Measurements from ENCODE around the gene RNASE11. TPM values are rescaled to one million over a fixed set of nuclear protein-coding genes. Genes with fewer than 3 reads are reported as not detected.

Gene RNASE11
- total and polyA plus RNA-seq, 2 donors (not counting 3 experiments of a cell fraction or from before 2014, with no cell fraction given) = not detected

DNA sequence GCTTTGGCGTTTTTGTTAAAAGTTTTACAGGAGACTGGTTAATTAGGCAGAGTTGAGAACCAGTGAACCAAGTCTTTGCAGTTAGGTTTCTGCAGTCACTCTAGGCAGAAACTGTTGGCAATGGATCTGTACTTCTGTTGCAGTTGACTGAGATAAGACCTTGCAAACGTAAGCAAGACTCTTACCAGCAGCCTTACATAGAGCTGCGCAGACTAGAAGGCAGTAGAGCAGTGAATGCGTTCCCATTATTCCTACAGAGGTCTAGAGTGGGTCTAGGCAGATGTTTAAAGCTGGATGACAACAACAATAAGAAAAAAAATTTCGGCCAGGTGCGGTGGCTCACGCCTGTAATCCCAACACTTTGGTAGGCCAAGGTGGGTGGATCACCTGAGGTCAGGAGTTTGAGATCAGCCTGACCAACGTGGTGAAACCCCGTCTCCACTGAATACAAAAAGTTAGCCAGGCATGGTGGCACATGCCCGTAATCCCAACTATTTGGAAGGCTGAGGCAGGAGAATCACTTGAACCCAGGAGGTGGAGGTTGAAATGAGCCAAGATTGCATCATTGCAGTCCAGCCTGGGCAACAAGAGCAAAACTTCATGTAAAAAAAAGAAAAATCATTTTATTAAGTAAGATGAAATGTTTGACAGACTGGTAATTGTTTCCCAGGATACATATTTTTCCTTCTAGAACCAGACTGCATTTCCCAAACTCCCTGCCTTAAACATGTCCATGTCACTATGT is 39.2 kb downstream of the RNASE11 start:
- intact Hi-C loops (cut with micrococcal nuclease) (no loop called here), dilution Hi-C loops (cut with MboI; ENCODE audit: extremely low pct_ligation_motif_present, low sequenced_read_pairs) (loop anchor here (10.0 kb wide), 1 partner anchor 194 kb away; no protein-coding TSS in a partner anchor)
- no peak overlapping the region for H2AFZ ChIP-seq (ENCODE audit: low read depth, low read length)
- no peaks in the 10 kb centered on the region for H3K36me3 ChIP-seq (ENCODE audit: control insufficient read depth in 2 of 2, extremely low read depth in 1 of 2, insufficient read depth in 2 of 2, low read length in 2 of 2)
- no TSS peak for BruUV-seq (replicated peaks)
- H3K27ac ChIP-seq (ENCODE audit: insufficient read depth, low read depth, low read length) = no peak overlapping the region
- CTCF ChIA-PET = no interaction called here
- H3K4me3 ChIP-seq (replicated peaks in 1 of 3; ENCODE audit: insufficient read depth in 1 of 3, low read depth in 1 of 3, low read length in 3 of 3) = no peak overlapping the region
- peaks cover 2 to 4% of the 10 kb centered on the region in 2 experiments for H3K27me3 ChIP-seq (ENCODE audit: control insufficient read depth in 2 of 2, insufficient read depth in 2 of 2, low read length in 2 of 2)
- no peaks in the 10 kb centered on the region for H3K4me1 ChIP-seq (ENCODE audit: control insufficient read depth, extremely low read depth, insufficient read depth, low read length)
- H3K9ac ChIP-seq (replicated peaks; ENCODE audit: extremely low read depth, insufficient read depth, low read length) = no peak overlapping the region
- no peaks in the 10 kb centered on the region for H3K9me1 ChIP-seq (replicated peaks; ENCODE audit: control insufficient read depth, extremely low read depth, insufficient read depth, low read length)
- POLR2A ChIA-PET = no interaction called here
- H3K9me3 ChIP-seq (replicated peaks; ENCODE audit: control insufficient read depth, insufficient read depth, low read length) = no peaks in the 10 kb centered on the region
- no peaks in the 10 kb centered on the region for H3K79me2 ChIP-seq (ENCODE audit: control insufficient read depth, insufficient read depth, low read length)
- DNase-seq (ENCODE audit: low read depth, low spot score) (no peak), FAIRE-seq (no peak)
- no peaks in the 10 kb centered on the region for H4K20me1 ChIP-seq (replicated peaks; ENCODE audit: control insufficient read depth, extremely low read depth, insufficient read depth, low read length)
- H3K4me2 ChIP-seq (ENCODE audit: insufficient read depth, low read length) = no peak overlapping the region
- TF ChIP-seq MYC (IDR thresholded peaks at IDR 0.05; ENCODE audit: low read depth, low read length) (no peak), EZH2 (IDR thresholded peaks at IDR 0.05; ENCODE audit: borderline replicate concordance, low read depth, low read length, severe bottlenecking) (no peak), GATA2 (IDR thresholded peaks at IDR 0.05; ENCODE audit: insufficient read depth, insufficient read length, low read depth, low read length) (no peak), FOS (IDR thresholded peaks at IDR 0.05; ENCODE audit: borderline replicate concordance, insufficient read depth, low read length) (no peak), JUN (IDR thresholded peaks at IDR 0.05; ENCODE audit: borderline replicate concordance, insufficient read depth, insufficient read length, low read depth) (no peak), POLR2AphosphoS5 (IDR thresholded peaks at IDR 0.05; ENCODE audit: insufficient read depth, low read depth, low read length) (no peak), POLR2A (IDR thresholded peaks at IDR 0.05; ENCODE audit: low read depth, low read length) (no peak)
- TF ChIP-seq, protein P1, sequence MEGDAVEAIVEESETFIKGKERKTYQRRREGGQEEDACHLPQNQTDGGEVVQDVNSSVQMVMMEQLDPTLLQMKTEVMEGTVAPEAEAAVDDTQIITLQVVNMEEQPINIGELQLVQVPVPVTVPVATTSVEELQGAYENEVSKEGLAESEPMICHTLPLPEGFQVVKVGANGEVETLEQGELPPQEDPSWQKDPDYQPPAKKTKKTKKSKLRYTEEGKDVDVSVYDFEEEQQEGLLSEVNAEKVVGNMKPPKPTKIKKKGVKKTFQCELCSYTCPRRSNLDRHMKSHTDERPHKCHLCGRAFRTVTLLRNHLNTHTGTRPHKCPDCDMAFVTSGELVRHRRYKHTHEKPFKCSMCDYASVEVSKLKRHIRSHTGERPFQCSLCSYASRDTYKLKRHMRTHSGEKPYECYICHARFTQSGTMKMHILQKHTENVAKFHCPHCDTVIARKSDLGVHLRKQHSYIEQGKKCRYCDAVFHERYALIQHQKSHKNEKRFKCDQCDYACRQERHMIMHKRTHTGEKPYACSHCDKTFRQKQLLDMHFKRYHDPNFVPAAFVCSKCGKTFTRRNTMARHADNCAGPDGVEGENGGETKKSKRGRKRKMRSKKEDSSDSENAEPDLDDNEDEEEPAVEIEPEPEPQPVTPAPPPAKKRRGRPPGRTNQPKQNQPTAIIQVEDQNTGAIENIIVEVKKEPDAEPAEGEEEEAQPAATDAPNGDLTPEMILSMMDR (IDR thresholded peaks at IDR 0.05; ENCODE audit: extremely low read depth in 1 of 2, insufficient read depth in 1 of 2, low read depth in 1 of 2, low read length in 2 of 2) = no peak
- TF ChIP-seq, protein P2, sequence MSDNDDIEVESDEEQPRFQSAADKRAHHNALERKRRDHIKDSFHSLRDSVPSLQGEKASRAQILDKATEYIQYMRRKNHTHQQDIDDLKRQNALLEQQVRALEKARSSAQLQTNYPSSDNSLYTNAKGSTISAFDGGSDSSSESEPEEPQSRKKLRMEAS (IDR thresholded peaks at IDR 0.05; ENCODE audit: insufficient read depth, insufficient read length) = no peak
